ENCODE measurements around the gene KRT23.

DNA sequence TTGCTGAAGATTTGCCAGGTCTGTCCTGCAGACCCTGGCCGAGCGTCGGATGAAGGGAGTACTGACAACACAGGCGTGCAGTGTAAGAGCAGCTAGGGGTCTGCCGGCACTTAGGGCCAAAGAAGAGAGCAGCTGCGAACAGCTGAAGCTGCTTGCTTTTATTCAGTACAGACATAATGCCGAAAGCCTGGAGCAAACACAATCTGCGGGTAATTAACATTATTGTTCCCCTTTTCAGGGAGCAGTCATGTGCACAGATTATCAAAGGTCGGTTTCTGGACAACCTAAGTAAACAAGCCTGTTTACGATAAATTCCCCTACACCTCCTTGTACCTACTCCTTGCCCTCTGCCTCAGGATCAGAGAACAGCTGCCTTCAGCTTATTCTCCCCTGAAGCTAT lies 12.0 kb upstream of the KRT23 start:
- TF ChIP-seq NCOA2 (IDR thresholded peaks at IDR 0.05; ENCODE audit: partially characterized antibody in 2 of 2) (no peak), ZNF780A (CRISPR knock-in tag; IDR thresholded peaks at IDR 0.05) (no peak), GTF2A2 (tag; IDR thresholded peaks at IDR 0.05) (no peak), JUND (IDR thresholded peaks at IDR 0.05; ENCODE audit: borderline replicate concordance, low read depth, low read length) (no peak), JUND (tag; IDR thresholded peaks at IDR 0.05; ENCODE audit: borderline replicate concordance, low read depth, low read length) (no peak), SRF (CRISPR knock-in tag; IDR thresholded peaks at IDR 0.05) (no peak)

Data from K562 (cell line).